CD8-positive, alpha-beta memory T cell (primary cell): ENCODE data around the gene GID8. TPM values are rescaled to one million over a fixed set of nuclear protein-coding genes. Genes with fewer than 3 reads are reported as not detected.

Experiments
- CTCF ChIA-PET: fragments of 350-600 bp; sonication (Branson Sonifier 250); formaldehyde crosslinking; loops from one replicate; lab custom pipeline; 2021; ENCODE audit warnings: antibody characterized with exemption; lab: Charles Lee
- POLR2A ChIA-PET: fragments of 350-600 bp; sonication (Branson Sonifier 250); formaldehyde crosslinking; loops from one replicate; lab custom pipeline; 2021; ENCODE audit warnings: antibody characterized with exemption; lab: Charles Lee
- DNase-seq, 5 donors: peaks; one replicate each; pipeline versions ENCODE4 v3.0.0 to v3.0.0-alpha.2; 2020 to 2022; ENCODE audit warnings: mixed read lengths in 1 of 5
- H3K27ac ChIP-seq: one replicate; pipeline ENCODE4 v1.7.0; 2013; ENCODE audit warnings: low read depth, mild to moderate bottlenecking, low read length, moderate library complexity
- H3K27me3 ChIP-seq: 2 replicates; pipeline ENCODE4 v1.7.0; 2013; ENCODE audit warnings: low read length, mild to moderate bottlenecking; ENCODE audit not compliant: insufficient read depth, poor library complexity, severe bottlenecking
- H3K36me3 ChIP-seq: 2 replicates; pipeline ENCODE4 v1.7.0; 2013; ENCODE audit warnings: mild to moderate bottlenecking, low read length, moderate library complexity; ENCODE audit not compliant: insufficient read depth
- H3K4me1 ChIP-seq: 2 replicates; pipeline ENCODE4 v1.7.0; 2013; ENCODE audit warnings: mild to moderate bottlenecking, low read length, moderate library complexity; ENCODE audit not compliant: insufficient read depth
- H3K4me3 ChIP-seq: 2 replicates; pipeline ENCODE4 v1.7.0; 2013; ENCODE audit warnings: mild to moderate bottlenecking, low read length
- H3K9me3 ChIP-seq: 2 replicates; pipeline ENCODE4 v1.7.0; 2013; ENCODE audit warnings: mild to moderate bottlenecking, low read length
- H3K27ac Mint-ChIP-seq, 8 donors: one replicate each; pipeline ENCODE4 v1.8.0; 2020 to 2021; ENCODE audit warnings: mixed read lengths in 8 of 8, mild to moderate bottlenecking in 6 of 8, inconsistent platforms in 3 of 8, moderate library complexity in 3 of 8
- H3K27me3 Mint-ChIP-seq, 2 donors: one replicate each; pipeline ENCODE4 v1.8.0; 2020 to 2021; ENCODE audit warnings: mixed read lengths in 2 of 2, mild to moderate bottlenecking in 1 of 2, moderate library complexity in 1 of 2
- H3K36me3 Mint-ChIP-seq, 3 donors: one replicate each; pipeline ENCODE4 v1.8.0; 2020 to 2021; ENCODE audit warnings: mixed read lengths in 3 of 3, inconsistent platforms in 1 of 3, mild to moderate bottlenecking in 1 of 3
- H3K4me1 Mint-ChIP-seq, 3 donors: one replicate each; pipeline ENCODE4 v1.8.0; 2020 to 2021; ENCODE audit warnings: mixed read lengths in 3 of 3, inconsistent platforms in 1 of 3, mild to moderate bottlenecking in 1 of 3
- H3K4me3 Mint-ChIP-seq, 7 donors: one replicate each; pipeline ENCODE4 v1.8.0; 2020 to 2021; ENCODE audit warnings: mixed read lengths in 7 of 7, mild to moderate bottlenecking in 6 of 7, moderate library complexity in 4 of 7, inconsistent platforms in 2 of 7
- H3K9me3 Mint-ChIP-seq, 5 donors: one replicate each; pipeline ENCODE4 v1.8.0; 2020 to 2022; ENCODE audit warnings: mixed read lengths in 5 of 5, mild to moderate bottlenecking in 3 of 5, moderate library complexity in 2 of 5, inconsistent platforms in 1 of 5
- polyA plus RNA-seq: library from polyadenylated mRNA; unstranded; fragments of 300-500 nt; fragmentation: Illumina TruSeq; gene quantifications from one replicate; pipeline ENCODE4 v1.2.3, GENCODE V29; 2021
- total RNA-seq, 2 experiments: library from RNA; stranded (reverse); gene quantifications; one replicate each; pipeline ENCODE4 v1.2.3, GENCODE V29; 2021

The GID8 gene
- total and polyA plus RNA-seq, 3 experiments from 2014 or later = 19.0 to 45.5 (median 44.9) TPM

GRCh38 chr20:62898970-62899632, 38.8 kb upstream of the GID8 start:
- POLR2A ChIA-PET = interaction anchor here (0.6 kb wide), 2 partner anchors 16 to 19 kb away, joined by 4 to 6 read pairs; no protein-coding TSS in a partner anchor
- Histone ChIP-seq H3K4me1 (peaks cover 24% of the 10 kb centered on the region), H3K27me3 (no peaks in the 10 kb centered on the region), H3K4me3 (no peak overlapping the region), H3K36me3 (peaks cover 40% of the 10 kb centered on the region), H3K9me3 (no peaks in the 10 kb centered on the region), H3K27ac (no peak overlapping the region)
- CTCF ChIA-PET = interaction anchor here (1.2 to 6.3 kb wide), 9 partner anchors 11 to 348 kb away, joined by 3 to 62 read pairs (median 6); no protein-coding TSS in a partner anchor
- H3K4me3 Mint-ChIP-seq = peak overlapping the region in 2 of 7 donors; percentile 6 to 69
- peak overlapping the region in 5 of 8 donors; percentile 41 to 80 (median 58) for H3K27ac Mint-ChIP-seq
- peak in 1 of 5 donors; percentile 47 for DNase-seq
- H3K4me1 Mint-ChIP-seq = peaks cover 32 to 37% (median 35%) of the 10 kb centered on the region in 3 donors
- peaks cover 0 to 1% (median 0%) of the 10 kb centered on the region in 5 donors for H3K9me3 Mint-ChIP-seq
- no peaks in the 10 kb centered on the region for H3K27me3 Mint-ChIP-seq
- peaks cover 5 to 58% (median 8%) of the 10 kb centered on the region in 3 donors for H3K36me3 Mint-ChIP-seq

GRCh38 chr20:62899633-62900051, 38.3 kb upstream of the GID8 start:
- Histone ChIP-seq H3K27me3 (no peaks in the 10 kb centered on the region), H3K4me3 (no peak overlapping the region), H3K9me3 (no peaks in the 10 kb centered on the region), H3K27ac (no peak overlapping the region), H3K4me1 (peaks cover 24% of the 10 kb centered on the region), H3K36me3 (peaks cover 39% of the 10 kb centered on the region)
- H3K36me3 Mint-ChIP-seq = peaks cover 0 to 56% (median 7%) of the 10 kb centered on the region in 3 donors
- peak overlapping the region in 2 of 7 donors; percentile 15 to 72 for H3K4me3 Mint-ChIP-seq
- POLR2A ChIA-PET = interaction anchor here (0.6 kb wide), 2 partner anchors 17 to 18 kb away, joined by 4 to 6 read pairs; no protein-coding TSS in a partner anchor
- peak in 1 of 5 donors; percentile 44 for DNase-seq
- CTCF ChIA-PET = interaction anchor here (1.2 to 6.3 kb wide), 9 partner anchors 11 to 348 kb away, joined by 3 to 62 read pairs (median 6); no protein-coding TSS in a partner anchor
- H3K27me3 Mint-ChIP-seq = no peaks in the 10 kb centered on the region
- H3K9me3 Mint-ChIP-seq = peaks cover 0 to 1% (median 0%) of the 10 kb centered on the region in 5 donors
- peak overlapping the region in 5 of 8 donors; percentile 12 to 80 (median 68) for H3K27ac Mint-ChIP-seq
- peaks cover 32 to 37% (median 35%) of the 10 kb centered on the region in 3 donors for H3K4me1 Mint-ChIP-seq

GRCh38 chr20:62900052-62900691, 37.8 kb upstream of the GID8 start:
- peaks cover 4 to 56% (median 10%) of the 10 kb centered on the region in 3 donors for H3K36me3 Mint-ChIP-seq
- Histone ChIP-seq H3K4me1 (peaks cover 24% of the 10 kb centered on the region), H3K27ac (no peak overlapping the region), H3K9me3 (no peaks in the 10 kb centered on the region), H3K4me3 (no peak overlapping the region), H3K27me3 (no peaks in the 10 kb centered on the region), H3K36me3 (peaks cover 41% of the 10 kb centered on the region)
- peak; percentile 60 to 84 (median 71) for DNase-seq
- CTCF ChIA-PET = interaction anchor here (0.9 to 6.3 kb wide), 11 partner anchors 12 to 349 kb away, joined by 3 to 62 read pairs (median 6); no protein-coding TSS in a partner anchor
- H3K27ac Mint-ChIP-seq = peak overlapping the region in 7 of 8 donors; percentile 78 to 86 (median 84)
- peaks cover 0 to 1% (median 0%) of the 10 kb centered on the region in 5 donors for H3K9me3 Mint-ChIP-seq
- peak overlapping the region in 5 of 7 donors; percentile 13 to 72 (median 59) for H3K4me3 Mint-ChIP-seq
- POLR2A ChIA-PET = interaction anchor here (0.6 to 1.1 kb wide), 2 partner anchors 18 to 21 kb away, joined by 3 to 6 read pairs; no protein-coding TSS in a partner anchor
- peaks cover 32 to 37% (median 35%) of the 10 kb centered on the region in 3 donors for H3K4me1 Mint-ChIP-seq
- H3K27me3 Mint-ChIP-seq = no peaks in the 10 kb centered on the region

- Histone ChIP-seq H3K36me3 (peaks cover 41% of the 10 kb centered on the region), H3K27ac (no peak overlapping the region), H3K27me3 (no peaks in the 10 kb centered on the region), H3K9me3 (no peaks in the 10 kb centered on the region), H3K4me3 (no peak overlapping the region), H3K4me1 (peaks cover 24% of the 10 kb centered on the region)
- Mint-ChIP-seq H3K4me3 (peak overlapping the region in 1 of 7 donors; percentile 51), H3K27me3 (peaks cover 0 to 2% of the 10 kb centered on the region in 2 donors), H3K36me3 (peaks cover 8 to 56% (median 14%) of the 10 kb centered on the region in 3 donors), H3K9me3 (peaks cover 0 to 1% (median 0%) of the 10 kb centered on the region in 5 donors), H3K27ac (peak overlapping the region; percentile 51 to 87 (median 76)), H3K4me1 (peaks cover 31 to 37% (median 35%) of the 10 kb centered on the region in 3 donors)
- DNase-seq = peak in 2 of 5 donors; percentile 40 to 43
- CTCF ChIA-PET = interaction anchor here (0.9 to 6.3 kb wide), 9 partner anchors 14 to 108 kb away, joined by 3 to 62 read pairs (median 6); no protein-coding TSS in a partner anchor
- POLR2A ChIA-PET = interaction anchor here (0.5 to 1.1 kb wide), 2 partner anchors 20 to 39 kb away, joined by 3 read pairs; no protein-coding TSS in a partner anchor
These were observed 37.0 kb upstream of the GID8 start for GRCh38 chr20:62900692-62901584.

- Histone ChIP-seq H3K27me3 (no peaks in the 10 kb centered on the region), H3K4me3 (no peak overlapping the region), H3K9me3 (no peaks in the 10 kb centered on the region), H3K4me1 (peaks cover 24% of the 10 kb centered on the region), H3K27ac (no peak overlapping the region), H3K36me3 (peaks cover 45% of the 10 kb centered on the region)
- POLR2A ChIA-PET = no interaction called here
- Mint-ChIP-seq H3K27me3 (peaks cover 0 to 2% of the 10 kb centered on the region in 2 donors), H3K4me1 (peaks cover 31 to 41% (median 37%) of the 10 kb centered on the region in 3 donors), H3K4me3 (no peak overlapping the region), H3K9me3 (peaks cover 0 to 1% (median 0%) of the 10 kb centered on the region in 5 donors), H3K36me3 (peaks cover 8 to 60% (median 18%) of the 10 kb centered on the region in 3 donors), H3K27ac (peak overlapping the region in 4 of 8 donors; percentile 42 to 87 (median 66))
- peak in 1 of 5 donors; percentile 8 for DNase-seq
- CTCF ChIA-PET = interaction anchor here (0.9 to 6.3 kb wide), 8 partner anchors 16 to 107 kb away, joined by 3 to 62 read pairs (median 4); no protein-coding TSS in a partner anchor
These were observed 36.1 kb upstream of the GID8 start for GRCh38 chr20:62901891-62902290.

- Histone ChIP-seq H3K27ac (no peak overlapping the region), H3K27me3 (no peaks in the 10 kb centered on the region), H3K4me3 (no peak overlapping the region), H3K36me3 (peaks cover 57% of the 10 kb centered on the region), H3K9me3 (no peaks in the 10 kb centered on the region), H3K4me1 (peaks cover 25% of the 10 kb centered on the region)
- CTCF ChIA-PET = interaction anchor here (0.8 to 6.3 kb wide), 8 partner anchors 15 to 106 kb away, joined by 3 to 62 read pairs (median 6); partner anchors contain the start of genes BHLHE23 and GID8
- no peak overlapping the region for H3K4me3 Mint-ChIP-seq
- DNase-seq = peak in 1 of 5 donors; percentile 45
- POLR2A ChIA-PET = interaction anchor here (2.0 kb wide), 1 partner anchor 14 kb away, joined by 8 read pairs; no protein-coding TSS in a partner anchor
- peaks cover 30 to 43% (median 40%) of the 10 kb centered on the region in 3 donors for H3K4me1 Mint-ChIP-seq
- H3K27me3 Mint-ChIP-seq = peaks cover 0 to 2% of the 10 kb centered on the region in 2 donors
- H3K36me3 Mint-ChIP-seq = peaks cover 8 to 71% (median 20%) of the 10 kb centered on the region in 3 donors
- peak overlapping the region in 2 of 8 donors; percentile 4 to 14 for H3K27ac Mint-ChIP-seq
- H3K9me3 Mint-ChIP-seq = peaks cover 0 to 1% (median 0%) of the 10 kb centered on the region in 5 donors
These were observed 34.9 kb upstream of the GID8 start for GRCh38 chr20:62902926-62903615.
